ENCODE data around the gene ITPR1. TPM values are rescaled to one million over a fixed set of nuclear protein-coding genes. Genes with fewer than 3 reads are reported as not detected.

The ITPR1 gene
- total and polyA plus RNA-seq, 3 experiments from 2014 or later: 14.9 to 85.8 (median 82.6) TPM

DNA sequence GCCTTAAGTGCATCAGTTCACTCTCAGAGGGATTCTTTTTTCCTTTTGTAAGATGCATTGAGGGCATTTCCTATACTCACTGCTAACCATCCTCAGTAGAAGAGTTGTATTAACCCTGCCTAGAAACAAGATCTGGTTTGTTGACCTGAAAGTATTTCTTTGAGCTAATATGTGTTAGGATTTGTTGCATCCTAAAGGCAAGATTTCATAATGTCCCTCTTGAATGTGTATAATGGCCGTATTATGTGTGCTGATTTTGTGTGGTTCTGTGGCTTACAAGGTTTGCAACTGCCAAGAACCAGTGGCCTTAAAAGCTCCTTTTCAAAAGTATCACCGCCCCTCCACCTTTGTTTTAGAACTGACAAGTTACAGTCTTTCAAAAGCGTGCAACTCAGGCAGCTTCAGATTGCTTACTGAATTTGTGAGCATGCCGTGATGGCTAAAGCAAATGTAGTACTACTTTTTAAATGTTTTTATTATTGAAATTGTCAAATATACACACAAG is 304.1 kb downstream of the ITPR1 start:
- CTCF ChIA-PET: interaction anchor here (1.2 kb wide), 1 partner anchor 25 kb away, joined by 3 read pairs; no protein-coding TSS in a partner anchor
- Histone ChIP-seq H3K4me1 (ENCODE audit: insufficient read depth, low read length) (no peaks in the 10 kb centered on the region), H3K27ac (ENCODE audit: low read depth, low read length) (no peak overlapping the region), H3K27me3 (ENCODE audit: insufficient read depth, low read length, poor library complexity, severe bottlenecking) (no peaks in the 10 kb centered on the region), H3K4me3 (ENCODE audit: low read length) (no peak overlapping the region), H3K36me3 (ENCODE audit: insufficient read depth, low read length) (peaks cover 9% of the 10 kb centered on the region), H3K9me3 (ENCODE audit: low read length) (no peaks in the 10 kb centered on the region)
- H3K4me3 Mint-ChIP-seq: no peak overlapping the region
- H3K4me1 Mint-ChIP-seq: peaks cover 0 to 1% (median 0%) of the 10 kb centered on the region in 3 donors
- no peak overlapping the region for H3K27ac Mint-ChIP-seq
- POLR2A ChIA-PET: no interaction called here
- H3K9me3 Mint-ChIP-seq: no peaks in the 10 kb centered on the region
- DNase-seq: no peak
- peaks cover 23 to 86% (median 34%) of the 10 kb centered on the region in 3 donors for H3K36me3 Mint-ChIP-seq
- H3K27me3 Mint-ChIP-seq: no peaks in the 10 kb centered on the region

DNA sequence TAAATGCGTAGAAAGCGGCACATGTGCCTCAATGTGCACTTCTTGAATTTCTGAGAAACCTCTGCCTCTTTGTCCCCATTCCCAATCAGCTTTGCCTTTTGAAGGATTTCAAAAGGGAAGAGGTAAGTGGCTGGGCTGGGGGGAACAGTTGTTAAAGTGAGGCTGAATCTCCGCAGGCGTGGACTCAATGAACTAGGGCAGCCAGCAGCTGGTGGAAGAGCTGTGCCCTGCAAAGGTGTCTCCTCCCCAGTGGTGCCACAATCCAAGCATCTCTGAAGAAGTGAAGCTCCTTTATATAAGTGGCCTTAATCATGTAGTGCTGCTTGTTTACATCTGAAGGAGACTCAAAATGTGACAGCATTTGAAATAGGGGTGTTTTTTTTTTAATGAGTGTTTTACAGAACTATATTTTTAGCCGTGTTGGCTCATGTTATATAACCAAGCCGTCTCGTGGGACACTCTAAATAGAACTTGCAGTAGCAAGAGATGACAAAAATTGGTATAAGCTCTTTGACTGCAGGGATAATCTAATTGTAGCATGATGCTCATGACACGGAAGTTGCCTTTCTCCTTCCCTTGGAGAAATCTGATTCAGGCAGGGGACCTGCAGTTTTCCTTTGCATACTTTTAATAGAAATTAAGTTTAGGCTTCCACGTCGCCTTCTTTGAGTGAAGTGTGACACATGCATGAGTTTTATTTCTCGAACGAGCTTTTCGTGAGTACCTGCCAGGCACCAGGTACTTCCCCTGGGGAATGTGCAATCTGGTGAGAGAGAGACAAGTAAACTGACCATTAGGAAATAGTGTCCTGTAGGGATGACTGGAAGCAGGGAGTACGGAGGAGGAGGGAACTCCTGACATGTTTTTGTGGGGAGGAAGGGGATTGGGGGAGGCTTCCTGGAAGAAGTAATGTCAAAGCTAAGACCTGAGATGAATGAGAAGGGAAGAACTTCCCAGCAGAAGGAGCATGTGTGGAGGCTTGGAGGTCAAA is 306.4 kb downstream of the ITPR1 start:
- DNase-seq: no peak
- H3K9me3 Mint-ChIP-seq: no peaks in the 10 kb centered on the region
- no peaks in the 10 kb centered on the region for H3K27me3 Mint-ChIP-seq
- POLR2A ChIA-PET: no interaction called here
- Histone ChIP-seq H3K27me3 (ENCODE audit: insufficient read depth, low read length, poor library complexity, severe bottlenecking) (no peaks in the 10 kb centered on the region), H3K36me3 (ENCODE audit: insufficient read depth, low read length) (peaks cover 9% of the 10 kb centered on the region), H3K27ac (ENCODE audit: low read depth, low read length) (no peak overlapping the region), H3K4me3 (ENCODE audit: low read length) (no peak overlapping the region), H3K4me1 (ENCODE audit: insufficient read depth, low read length) (no peaks in the 10 kb centered on the region), H3K9me3 (ENCODE audit: low read length) (no peaks in the 10 kb centered on the region)
- H3K36me3 Mint-ChIP-seq: peaks cover 16 to 86% (median 37%) of the 10 kb centered on the region in 3 donors
- H3K27ac Mint-ChIP-seq: peak overlapping the region in 2 of 8 donors; percentile 43 to 47
- H3K4me3 Mint-ChIP-seq: no peak overlapping the region
- CTCF ChIA-PET: no interaction called here
- H3K4me1 Mint-ChIP-seq: peaks cover 8 to 19% (median 10%) of the 10 kb centered on the region in 3 donors

DNA sequence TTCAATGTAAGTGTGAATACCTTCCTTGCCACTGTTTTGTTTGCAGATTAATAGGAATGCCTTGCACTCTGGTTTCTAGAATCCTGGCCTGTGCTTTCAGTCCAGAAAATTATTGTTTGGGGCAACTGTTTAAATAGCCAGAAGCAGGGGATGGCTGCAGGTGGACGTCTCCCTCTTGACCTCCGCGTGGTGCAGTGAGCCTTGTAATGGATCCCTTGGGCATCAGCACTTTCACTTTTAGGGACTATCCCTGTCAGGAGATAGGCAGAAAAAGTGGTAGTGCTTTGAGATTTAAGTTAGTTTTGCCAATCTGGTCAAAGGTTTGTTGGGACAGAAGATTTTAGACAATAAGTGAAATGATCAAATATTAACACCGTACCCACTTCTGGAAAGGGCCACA is 307.4 kb downstream of the ITPR1 start:
- DNase-seq: no peak
- ChIA-PET CTCF (no interaction called here), POLR2A (no interaction called here)
- Mint-ChIP-seq H3K27me3 (no peaks in the 10 kb centered on the region), H3K9me3 (no peaks in the 10 kb centered on the region), H3K4me1 (peaks cover 11 to 27% (median 18%) of the 10 kb centered on the region in 3 donors), H3K4me3 (no peak overlapping the region), H3K27ac (peak overlapping the region in 4 of 8 donors; percentile 18 to 88 (median 42)), H3K36me3 (peaks cover 16 to 89% (median 40%) of the 10 kb centered on the region in 3 donors)
- H3K4me3 ChIP-seq (ENCODE audit: low read length): no peak overlapping the region
- no peaks in the 10 kb centered on the region for H3K9me3 ChIP-seq (ENCODE audit: low read length)
- H3K27me3 ChIP-seq (ENCODE audit: insufficient read depth, low read length, poor library complexity, severe bottlenecking): no peaks in the 10 kb centered on the region
- no peak overlapping the region for H3K27ac ChIP-seq (ENCODE audit: low read depth, low read length)
- H3K4me1 ChIP-seq (ENCODE audit: insufficient read depth, low read length): no peaks in the 10 kb centered on the region
- peaks cover 9% of the 10 kb centered on the region for H3K36me3 ChIP-seq (ENCODE audit: insufficient read depth, low read length)

DNA sequence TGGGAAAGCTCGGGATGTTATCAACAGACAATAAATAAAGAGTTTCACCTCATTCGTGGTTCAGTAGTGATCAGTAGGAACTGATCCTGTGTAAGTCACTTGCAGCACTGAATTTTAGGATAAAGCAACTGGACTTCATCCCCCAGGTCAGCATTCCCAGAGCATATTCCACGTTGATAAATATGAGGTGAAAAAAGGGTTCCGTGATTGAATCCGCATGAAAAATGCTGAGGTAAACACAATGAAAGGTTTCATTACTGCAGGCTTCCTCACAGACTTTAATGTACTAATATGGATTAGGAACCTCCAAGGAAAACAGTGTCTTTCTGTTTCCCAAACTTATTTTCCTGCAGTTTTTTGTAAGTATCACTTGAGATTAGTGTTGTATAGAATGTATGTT is 308.7 kb downstream of the ITPR1 start:
- peaks cover 11 to 34% (median 22%) of the 10 kb centered on the region in 3 donors for H3K4me1 Mint-ChIP-seq
- Histone ChIP-seq H3K4me1 (ENCODE audit: insufficient read depth, low read length) (no peaks in the 10 kb centered on the region), H3K4me3 (ENCODE audit: low read length) (no peak overlapping the region), H3K27me3 (ENCODE audit: insufficient read depth, low read length, poor library complexity, severe bottlenecking) (no peaks in the 10 kb centered on the region), H3K27ac (ENCODE audit: low read depth, low read length) (no peak overlapping the region), H3K9me3 (ENCODE audit: low read length) (no peaks in the 10 kb centered on the region), H3K36me3 (ENCODE audit: insufficient read depth, low read length) (peaks cover 11% of the 10 kb centered on the region)
- H3K27ac Mint-ChIP-seq: peak overlapping the region in 3 of 8 donors; percentile 0 to 73 (median 12)
- H3K27me3 Mint-ChIP-seq: no peaks in the 10 kb centered on the region
- H3K4me3 Mint-ChIP-seq: no peak overlapping the region
- H3K9me3 Mint-ChIP-seq: no peaks in the 10 kb centered on the region
- CTCF ChIA-PET: no interaction called here
- POLR2A ChIA-PET: no interaction called here
- H3K36me3 Mint-ChIP-seq: peaks cover 22 to 89% (median 44%) of the 10 kb centered on the region in 3 donors
- DNase-seq: no peak

DNA sequence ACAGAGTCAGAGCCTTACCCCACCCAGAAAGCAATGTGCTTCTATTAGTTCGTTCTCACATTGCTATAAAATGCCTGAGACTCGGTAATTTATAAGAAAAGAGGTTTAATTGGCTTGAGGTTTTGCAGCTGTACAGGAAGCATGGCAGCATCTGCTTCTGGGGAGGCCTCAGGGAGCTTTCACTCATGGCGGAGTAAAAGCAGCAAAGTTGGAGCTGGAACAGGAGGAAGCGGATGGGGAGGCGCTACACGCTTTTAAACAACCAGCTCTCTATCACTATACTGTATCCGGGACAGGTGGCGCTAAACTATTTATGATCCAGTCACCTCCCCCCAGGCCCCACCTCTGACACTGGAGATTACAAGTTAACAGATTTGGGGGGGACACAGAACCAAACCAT is 309.8 kb downstream of the ITPR1 start:
- H3K27ac ChIP-seq (ENCODE audit: low read depth, low read length): no peak overlapping the region
- no peaks in the 10 kb centered on the region for H3K27me3 ChIP-seq (ENCODE audit: insufficient read depth, low read length, poor library complexity, severe bottlenecking)
- no peaks in the 10 kb centered on the region for H3K4me1 ChIP-seq (ENCODE audit: insufficient read depth, low read length)
- no peak overlapping the region for H3K4me3 ChIP-seq (ENCODE audit: low read length)
- H3K27me3 Mint-ChIP-seq: no peaks in the 10 kb centered on the region
- H3K27ac Mint-ChIP-seq: peak overlapping the region in 3 of 8 donors; percentile 47 to 81 (median 51)
- DNase-seq: no peak
- no peak overlapping the region for H3K4me3 Mint-ChIP-seq
- peaks cover 22 to 90% (median 42%) of the 10 kb centered on the region in 3 donors for H3K36me3 Mint-ChIP-seq
- peaks cover 11 to 34% (median 22%) of the 10 kb centered on the region in 3 donors for H3K4me1 Mint-ChIP-seq
- H3K9me3 ChIP-seq (ENCODE audit: low read length): no peaks in the 10 kb centered on the region
- H3K36me3 ChIP-seq (ENCODE audit: insufficient read depth, low read length): peaks cover 5% of the 10 kb centered on the region
- H3K9me3 Mint-ChIP-seq: no peaks in the 10 kb centered on the region
- ChIA-PET CTCF (no interaction called here), POLR2A (no interaction called here)

DNA sequence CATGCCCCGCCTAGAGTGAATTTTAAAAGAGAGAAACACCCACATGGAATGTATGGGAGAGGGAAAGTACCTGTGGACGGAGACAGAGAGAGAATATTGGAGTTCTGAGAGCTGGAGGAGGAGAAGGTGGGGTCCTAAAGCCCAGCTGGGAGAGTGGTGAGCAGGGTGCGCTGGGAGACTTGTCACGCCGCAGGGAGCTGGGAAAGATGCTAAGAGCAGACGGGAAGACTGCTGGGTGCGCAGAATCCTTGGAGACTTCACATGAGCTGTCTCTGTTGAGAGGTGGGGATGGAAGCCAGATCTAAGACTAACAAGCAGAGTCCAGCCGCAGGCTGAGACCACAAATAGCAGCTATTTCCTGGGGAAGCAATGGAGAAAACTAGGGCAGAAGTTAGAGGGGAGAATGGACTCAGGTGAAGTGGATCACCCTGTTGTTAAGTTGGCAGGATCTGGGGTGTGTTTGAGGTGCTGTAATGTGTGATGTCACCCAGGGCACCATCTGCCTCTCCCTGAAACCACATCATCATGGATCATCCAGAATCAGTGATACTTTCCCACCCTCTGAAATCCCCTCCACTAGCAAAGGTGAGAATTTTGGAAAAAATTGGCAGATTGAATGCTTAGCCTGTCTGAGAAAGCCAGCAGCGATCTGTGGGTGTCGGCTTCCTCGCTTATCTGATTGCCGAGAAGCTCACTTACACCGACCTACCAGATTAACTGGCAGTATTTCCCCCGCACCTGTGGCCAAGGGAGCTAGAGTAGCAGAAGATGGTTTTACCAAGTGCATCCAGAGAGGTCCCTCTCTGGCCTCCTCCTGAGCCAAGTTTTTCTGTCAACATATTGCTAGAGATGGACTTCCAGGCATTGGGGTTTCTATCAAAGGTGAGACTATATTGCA is 311.3 kb downstream of the ITPR1 start:
- no peak for DNase-seq
- Mint-ChIP-seq H3K4me1 (peaks cover 11 to 34% (median 22%) of the 10 kb centered on the region in 3 donors), H3K9me3 (no peaks in the 10 kb centered on the region), H3K27ac (peak overlapping the region in 7 of 8 donors; percentile 25 to 83 (median 51)), H3K4me3 (peak overlapping the region in 2 of 7 donors; percentile 4 to 33), H3K36me3 (peaks cover 18 to 86% (median 39%) of the 10 kb centered on the region in 3 donors), H3K27me3 (no peaks in the 10 kb centered on the region)
- Histone ChIP-seq H3K27me3 (ENCODE audit: insufficient read depth, low read length, poor library complexity, severe bottlenecking) (no peaks in the 10 kb centered on the region), H3K4me1 (ENCODE audit: insufficient read depth, low read length) (no peaks in the 10 kb centered on the region), H3K27ac (ENCODE audit: low read depth, low read length) (no peak overlapping the region), H3K9me3 (ENCODE audit: low read length) (no peaks in the 10 kb centered on the region), H3K4me3 (ENCODE audit: low read length) (no peak overlapping the region), H3K36me3 (ENCODE audit: insufficient read depth, low read length) (peaks cover 5% of the 10 kb centered on the region)
- POLR2A ChIA-PET: no interaction called here
- CTCF ChIA-PET: interaction anchor here (1.0 to 1.4 kb wide), 3 partner anchors 17 to 176 kb away, joined by 3 read pairs; no protein-coding TSS in a partner anchor

DNA sequence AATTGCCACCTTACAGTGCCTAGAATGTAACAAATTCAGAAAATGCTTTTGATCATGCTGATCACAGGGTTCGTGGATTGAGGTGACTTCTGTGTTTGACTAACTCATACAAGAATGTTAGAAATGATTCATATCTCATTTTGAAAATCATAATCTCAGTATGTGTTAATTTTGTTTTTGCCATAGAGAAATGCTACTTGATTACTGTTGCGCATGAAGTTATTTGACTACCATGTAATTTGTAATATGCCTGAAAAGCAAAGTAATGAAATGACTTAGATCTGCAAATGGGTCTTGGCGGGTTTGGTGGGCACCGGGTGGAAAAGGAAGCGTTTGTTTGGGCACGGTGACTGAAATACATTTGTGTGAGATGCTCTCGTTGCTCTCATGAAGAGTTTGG is 312.5 kb downstream of the ITPR1 start:
- H3K36me3 ChIP-seq (ENCODE audit: insufficient read depth, low read length): peaks cover 5% of the 10 kb centered on the region
- POLR2A ChIA-PET: no interaction called here
- DNase-seq: no peak

More for the DNA sequence above, 312.5 kb downstream of the ITPR1 start:
- H3K4me3 Mint-ChIP-seq: no peak overlapping the region
- H3K4me1 Mint-ChIP-seq: peaks cover 12 to 34% (median 22%) of the 10 kb centered on the region in 3 donors
- Histone ChIP-seq H3K4me1 (ENCODE audit: insufficient read depth, low read length) (no peaks in the 10 kb centered on the region), H3K27me3 (ENCODE audit: insufficient read depth, low read length, poor library complexity, severe bottlenecking) (no peaks in the 10 kb centered on the region), H3K27ac (ENCODE audit: low read depth, low read length) (no peak overlapping the region), H3K4me3 (ENCODE audit: low read length) (no peak overlapping the region), H3K9me3 (ENCODE audit: low read length) (no peaks in the 10 kb centered on the region)
- no peaks in the 10 kb centered on the region for H3K9me3 Mint-ChIP-seq
- H3K36me3 Mint-ChIP-seq: peaks cover 13 to 80% (median 39%) of the 10 kb centered on the region in 3 donors
- CTCF ChIA-PET: no interaction called here
- H3K27ac Mint-ChIP-seq: peak overlapping the region in 7 of 8 donors; percentile 0 to 81 (median 25)
- no peaks in the 10 kb centered on the region for H3K27me3 Mint-ChIP-seq

All from CD8-positive, alpha-beta memory T cell (primary cell).